Lower lobe of right lung (tissue), 2 donors: Measurements from ENCODE around the gene SYT8. TPM values are rescaled to one million over a fixed set of nuclear protein-coding genes. Genes with fewer than 3 reads are reported as not detected.

Experiments used
- ATAC-seq, 2 donors: fragments of 200-7000 bp; cut with Tn5 transposase; one replicate each; pipeline ENCODE4 v1.9.1; 2020 to 2022; ENCODE audit warnings: mild to moderate bottlenecking in 2 of 2, moderate library complexity in 2 of 2
- DNase-seq: peaks from one replicate; pipeline ENCODE4 v3.0.0-alpha.2; 2020
- H3K27ac ChIP-seq: fragments of 200-600 bp; one replicate; pipeline ENCODE4 v1.8.0; 2022
- H3K27me3 ChIP-seq: fragments of 200-600 bp; one replicate; pipeline ENCODE4 v1.8.0; 2022; ENCODE audit warnings: low read depth
- H3K36me3 ChIP-seq: fragments of 200-600 bp; one replicate; pipeline ENCODE4 v1.8.0; 2022; ENCODE audit warnings: mild to moderate bottlenecking
- H3K4me1 ChIP-seq: fragments of 200-600 bp; one replicate; pipeline ENCODE4 v1.8.0; 2022
- H3K4me3 ChIP-seq: fragments of 200-600 bp; one replicate; pipeline ENCODE4 v1.8.0; 2022; ENCODE audit warnings: mild to moderate bottlenecking
- H3K9me3 ChIP-seq: fragments of 200-600 bp; one replicate; pipeline ENCODE4 v1.8.0; 2022
- CTCF ChIP-seq: fragments of 200-600 bp; IDR thresholded peaks from one replicate; pipeline ENCODE4 v1.8.0; 2022; ENCODE audit warnings: antibody characterized with exemption, mild to moderate bottlenecking
- intact Hi-C: fragments of 100-400 bp; cut with DNase I; formaldehyde crosslinking; loops from one replicate; pipeline ENCODE4 v1.11.0; 2022
- total RNA-seq: library from RNA; stranded (reverse); fragmentation: NEBNext Ultra II Directional; extraction: Animal tissue kit (Norgen Biotek cat#: 25700); gene quantifications from one replicate; pipeline ENCODE4 v1.2.1, GENCODE V29; 2021
- donor health status: DM: no; HTN: yes; CAD: no; lungs with severe emphysema.

Gene SYT8
- total RNA-seq, 1 donor from 2014 or later = 18.5 TPM

- intact Hi-C loops = no loop called here
- Histone ChIP-seq H3K36me3 (no peaks in the 10 kb centered on the region), H3K27ac (no peak overlapping the region), H3K9me3 (no peaks in the 10 kb centered on the region), H3K4me3 (no peak overlapping the region), H3K27me3 (peaks cover 29% of the 10 kb centered on the region), H3K4me1 (peaks cover 42% of the 10 kb centered on the region)
- TF ChIP-seq CTCF = no peak
- ATAC-seq (no peak), DNase-seq (no peak)
Measured at GRCh38 chr11:1867381-1867780, 32.6 kb downstream of the SYT8 start.

- no peak overlapping the region for H3K4me3 ChIP-seq
- intact Hi-C loops = no loop called here
- no peak for TF ChIP-seq CTCF
- ATAC-seq (no peak), DNase-seq (peak; percentile 41)
- no peak overlapping the region for H3K27ac ChIP-seq
- peaks cover 29% of the 10 kb centered on the region for H3K27me3 ChIP-seq
- no peaks in the 10 kb centered on the region for H3K36me3 ChIP-seq
- peaks cover 38% of the 10 kb centered on the region for H3K4me1 ChIP-seq
- H3K9me3 ChIP-seq = no peaks in the 10 kb centered on the region
Measured at GRCh38 chr11:1868056-1868635, 33.4 kb downstream of the SYT8 start.

GRCh38 chr11:1868636-1869291 is 34.0 kb downstream of the SYT8 start:
- no peaks in the 10 kb centered on the region for H3K36me3 ChIP-seq
- TF ChIP-seq CTCF = no peak
- no peak overlapping the region for H3K27ac ChIP-seq
- peak overlapping the region; percentile 28 for H3K4me3 ChIP-seq
- peaks cover 32% of the 10 kb centered on the region for H3K4me1 ChIP-seq
- intact Hi-C loops = no loop called here
- H3K9me3 ChIP-seq = no peaks in the 10 kb centered on the region
- ATAC-seq (no peak), DNase-seq (peak; percentile 31)
- peaks cover 29% of the 10 kb centered on the region for H3K27me3 ChIP-seq

- intact Hi-C loops = no loop called here
- Histone ChIP-seq H3K9me3 (no peaks in the 10 kb centered on the region), H3K27me3 (peaks cover 29% of the 10 kb centered on the region), H3K4me3 (peak overlapping the region; percentile 25), H3K27ac (no peak overlapping the region), H3K4me1 (peaks cover 24% of the 10 kb centered on the region), H3K36me3 (no peaks in the 10 kb centered on the region)
- TF ChIP-seq CTCF = no peak
- ATAC-seq (no peak), DNase-seq (peak; percentile 39)
Measured at GRCh38 chr11:1869427-1870325, 34.9 kb downstream of the SYT8 start.

- Histone ChIP-seq H3K4me1 (peaks cover 18% of the 10 kb centered on the region), H3K36me3 (no peaks in the 10 kb centered on the region), H3K4me3 (peak overlapping the region; percentile 25), H3K9me3 (no peaks in the 10 kb centered on the region), H3K27me3 (peaks cover 29% of the 10 kb centered on the region), H3K27ac (no peak overlapping the region)
- peak in 1 of 2 donors; percentile 9 for ATAC-seq
- no peak for TF ChIP-seq CTCF
- intact Hi-C loops = no loop called here
- peak; percentile 25 for DNase-seq
Measured at GRCh38 chr11:1870326-1870696, 35.5 kb downstream of the SYT8 start.
